ENCODE results near the gene C19orf47.

Gene C19orf47

DNA sequence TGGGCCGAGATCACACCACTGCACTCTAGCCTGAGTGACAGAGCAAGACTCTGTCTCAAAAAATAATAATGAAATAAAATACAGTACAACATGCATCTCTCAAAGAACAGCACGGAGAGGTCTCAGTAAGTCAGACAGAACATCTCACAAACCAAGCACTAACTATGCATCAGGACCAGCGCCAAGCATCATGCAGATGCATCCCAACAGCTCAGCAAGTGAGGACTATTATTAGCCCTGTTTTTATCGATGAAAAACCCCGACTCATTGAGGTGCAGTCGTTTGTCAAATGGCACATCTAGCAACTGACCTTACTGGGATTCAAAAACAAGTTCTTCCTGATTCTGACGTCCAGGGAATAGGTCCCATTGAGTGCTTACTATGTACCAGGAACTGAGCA lies 3.8 kb downstream of the C19orf47 start:
- no peak for DNase-seq (ENCODE audit: extremely low read depth, low read depth)
- TF ChIP-seq, protein P1, sequence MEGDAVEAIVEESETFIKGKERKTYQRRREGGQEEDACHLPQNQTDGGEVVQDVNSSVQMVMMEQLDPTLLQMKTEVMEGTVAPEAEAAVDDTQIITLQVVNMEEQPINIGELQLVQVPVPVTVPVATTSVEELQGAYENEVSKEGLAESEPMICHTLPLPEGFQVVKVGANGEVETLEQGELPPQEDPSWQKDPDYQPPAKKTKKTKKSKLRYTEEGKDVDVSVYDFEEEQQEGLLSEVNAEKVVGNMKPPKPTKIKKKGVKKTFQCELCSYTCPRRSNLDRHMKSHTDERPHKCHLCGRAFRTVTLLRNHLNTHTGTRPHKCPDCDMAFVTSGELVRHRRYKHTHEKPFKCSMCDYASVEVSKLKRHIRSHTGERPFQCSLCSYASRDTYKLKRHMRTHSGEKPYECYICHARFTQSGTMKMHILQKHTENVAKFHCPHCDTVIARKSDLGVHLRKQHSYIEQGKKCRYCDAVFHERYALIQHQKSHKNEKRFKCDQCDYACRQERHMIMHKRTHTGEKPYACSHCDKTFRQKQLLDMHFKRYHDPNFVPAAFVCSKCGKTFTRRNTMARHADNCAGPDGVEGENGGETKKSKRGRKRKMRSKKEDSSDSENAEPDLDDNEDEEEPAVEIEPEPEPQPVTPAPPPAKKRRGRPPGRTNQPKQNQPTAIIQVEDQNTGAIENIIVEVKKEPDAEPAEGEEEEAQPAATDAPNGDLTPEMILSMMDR (IDR thresholded peaks at IDR 0.05; ENCODE audit: low read depth, low read length): no peak

DNA sequence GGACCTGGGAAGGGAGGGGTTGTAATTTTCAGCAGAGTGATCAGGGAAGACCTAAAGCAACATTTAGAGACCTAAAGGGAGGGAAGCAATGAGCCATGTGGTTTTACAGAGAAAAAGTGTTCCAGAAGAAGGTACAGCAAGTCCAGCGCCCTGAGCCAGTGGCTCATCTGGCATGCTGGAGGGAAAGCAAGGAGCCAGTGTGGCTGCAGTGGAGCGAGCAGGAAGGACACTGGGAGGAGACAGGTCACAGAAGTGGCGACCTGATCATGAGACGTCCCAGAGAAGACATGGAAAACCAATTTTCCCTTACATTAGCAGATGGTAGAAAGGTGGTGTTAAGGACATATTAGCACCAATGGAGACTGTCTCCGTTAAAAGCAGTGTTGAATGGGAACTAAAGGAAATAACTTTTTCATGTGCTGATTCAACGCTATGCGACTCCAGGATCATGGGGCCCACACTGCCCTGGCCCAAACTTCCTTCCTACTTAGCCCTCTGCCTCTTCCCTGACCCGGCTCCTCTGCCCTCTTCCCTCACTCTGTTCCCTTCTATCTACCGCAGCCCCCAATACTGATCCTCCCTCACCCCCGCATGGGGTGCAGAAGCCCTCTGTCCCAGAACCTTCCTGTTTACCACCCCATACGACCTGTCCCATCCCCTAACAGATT lies 5.4 kb downstream of the C19orf47 start:
- TF ChIP-seq, protein P1 (IDR thresholded peaks at IDR 0.05; ENCODE audit: low read depth, low read length): no peak
- DNase-seq (ENCODE audit: extremely low read depth, low read depth): no peak

DNA sequence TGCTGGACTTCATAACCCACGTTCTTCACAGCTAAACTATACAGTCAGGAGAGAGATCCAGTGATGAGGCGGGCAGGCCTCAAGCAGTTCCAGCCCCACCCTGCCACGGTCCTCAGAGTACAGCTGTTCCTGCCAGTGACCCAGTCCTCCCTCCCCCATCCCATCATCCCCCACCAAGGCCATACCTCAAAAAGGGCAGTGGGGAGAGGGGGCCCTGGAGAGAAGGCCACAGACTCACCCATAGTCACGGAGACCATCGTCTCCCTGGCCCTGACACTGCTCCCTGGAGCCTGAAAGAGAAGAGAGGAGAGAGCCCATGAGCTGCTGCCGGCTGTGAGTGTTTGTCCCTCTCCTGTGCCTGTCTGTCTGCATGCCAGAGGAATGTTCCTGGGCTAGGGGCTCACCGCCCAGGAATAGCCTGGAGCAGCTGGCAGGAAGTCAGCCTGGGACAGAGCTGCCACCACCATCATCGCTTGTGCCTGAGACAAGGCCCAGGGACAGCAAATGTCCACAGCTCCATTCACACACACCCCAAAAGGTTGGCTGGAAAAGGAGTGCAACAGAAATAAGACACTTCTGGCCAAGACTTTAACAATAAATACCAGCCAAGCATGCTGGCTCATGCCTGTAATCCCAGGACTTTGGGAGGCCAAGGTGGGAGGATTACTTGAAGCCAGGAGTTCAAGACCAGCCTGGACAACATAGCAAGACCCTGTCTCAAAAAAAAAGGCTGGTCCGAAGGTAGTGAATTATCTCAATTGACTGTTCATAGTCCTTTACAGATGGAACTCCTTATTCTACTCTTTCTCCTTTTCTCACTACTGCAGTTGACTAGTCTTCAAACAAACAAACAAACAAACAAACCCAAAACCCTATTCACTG lies 6.4 kb downstream of the C19orf47 start:
- TF ChIP-seq, protein P1 (IDR thresholded peaks at IDR 0.05; ENCODE audit: low read depth, low read length): no peak
- DNase-seq (ENCODE audit: extremely low read depth, low read depth): no peak

DNA sequence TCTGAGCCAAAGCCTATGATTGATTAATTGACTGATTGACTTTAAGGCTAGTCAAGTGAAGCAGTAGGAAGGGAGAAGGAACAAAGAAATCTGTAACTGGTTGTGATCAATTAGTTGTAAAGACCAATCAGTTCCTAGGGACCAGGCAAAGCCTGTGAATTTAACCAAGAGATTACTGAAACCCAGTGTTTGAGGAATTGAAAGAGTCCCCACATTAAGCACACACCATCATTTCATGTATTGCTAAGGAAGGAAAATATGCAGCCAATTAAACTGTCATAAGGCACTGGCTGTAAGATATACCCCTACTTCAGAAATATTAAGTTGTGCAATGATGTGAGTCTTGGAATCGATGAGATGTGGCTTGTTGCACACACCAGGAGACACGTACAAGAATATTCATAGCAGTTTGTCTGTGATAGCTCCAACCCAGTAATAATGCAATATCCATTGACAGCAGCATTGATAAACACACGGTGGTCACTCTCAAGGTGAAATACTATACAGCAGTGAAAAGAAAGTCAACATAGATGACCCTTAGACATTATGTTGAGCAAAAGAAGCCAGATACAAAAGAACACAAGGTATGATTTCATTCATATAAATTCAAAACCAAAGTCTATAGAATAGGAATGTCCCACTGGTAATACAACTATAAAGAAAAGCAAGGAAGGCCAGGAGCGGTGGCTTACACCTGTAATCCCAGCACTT lies 9.0 kb downstream of the C19orf47 start:
- TF ChIP-seq, protein P1 (IDR thresholded peaks at IDR 0.05; ENCODE audit: low read depth, low read length): no peak
- no peak for DNase-seq (ENCODE audit: extremely low read depth, low read depth)

DNA sequence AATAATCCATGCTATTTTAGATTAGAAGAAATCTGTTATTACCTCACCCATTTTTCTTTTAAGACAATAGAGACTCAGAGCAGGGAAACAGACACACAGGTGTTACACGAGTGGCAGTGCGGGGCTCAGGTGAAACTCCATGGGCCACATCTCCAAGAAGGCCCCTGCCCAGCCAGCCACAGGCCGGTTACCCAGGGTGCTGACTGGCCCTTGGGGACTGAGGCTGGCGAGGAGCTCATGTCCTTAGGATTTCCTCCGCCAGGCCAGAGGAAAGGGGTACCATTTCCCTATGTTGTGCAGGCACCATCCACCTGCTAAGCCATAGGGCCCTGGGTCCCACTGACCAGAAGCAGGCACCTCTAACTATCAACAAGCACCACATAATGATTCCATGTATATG lies 10.6 kb downstream of the C19orf47 start:
- no peak for DNase-seq (ENCODE audit: extremely low read depth, low read depth)
- TF ChIP-seq, protein P1 (IDR thresholded peaks at IDR 0.05; ENCODE audit: low read depth, low read length): no peak

DNA sequence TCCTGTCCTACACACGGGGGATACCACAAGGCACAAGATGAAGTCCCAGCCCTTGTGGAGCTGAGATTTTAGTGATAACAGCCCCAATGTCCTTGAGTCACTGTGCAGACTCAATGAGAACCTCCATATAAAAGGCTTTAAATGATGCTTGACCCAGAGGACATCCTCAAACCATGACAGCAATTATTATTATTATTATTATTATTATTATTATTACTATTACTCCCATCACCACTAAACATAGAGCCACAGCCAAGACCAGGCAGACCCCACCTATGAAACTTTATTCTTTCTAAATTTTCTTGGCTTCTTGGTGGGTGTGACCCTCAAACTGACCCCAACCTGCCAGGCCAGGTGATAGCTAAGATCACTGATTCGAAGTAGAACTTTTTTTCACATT lies 11.1 kb downstream of the C19orf47 start:
- TF ChIP-seq, protein P1 (IDR thresholded peaks at IDR 0.05; ENCODE audit: low read depth, low read length): no peak
- DNase-seq (ENCODE audit: extremely low read depth, low read depth): no peak

DNA sequence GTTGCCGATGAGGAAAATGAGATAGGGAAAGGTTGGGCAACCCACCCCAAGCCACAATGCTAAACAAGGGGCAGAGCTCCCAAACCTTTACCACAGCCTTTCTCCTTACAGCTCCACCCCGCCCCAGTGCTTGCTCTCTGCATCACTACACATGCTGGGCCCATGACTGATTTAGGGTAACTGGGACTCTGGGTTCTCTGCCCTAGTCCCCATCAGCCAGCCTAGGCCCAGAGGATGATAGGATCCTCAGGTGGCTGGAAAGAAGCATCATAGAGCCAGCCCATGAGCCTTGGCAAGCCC lies 11.6 kb downstream of the C19orf47 start:
- no peak for DNase-seq (ENCODE audit: extremely low read depth, low read depth)
- TF ChIP-seq, protein P1 (IDR thresholded peaks at IDR 0.05; ENCODE audit: low read depth, low read length): no peak
